ENCODE data around the gene GRWD1. TPM values are rescaled to one million over a fixed set of nuclear protein-coding genes. Genes with fewer than 3 reads are reported as not detected.
A peak's percentile ranks its signal among the peaks of the same experiment; 100 is the strongest.

Gene GRWD1
- total and polyA plus RNA-seq, 2 of the 13 experiments (the other 11 are each of a cell fraction or from before 2014, with no cell fraction given), result 10.8 to 46.6 TPM

- TF ChIP-seq, protein P1, sequence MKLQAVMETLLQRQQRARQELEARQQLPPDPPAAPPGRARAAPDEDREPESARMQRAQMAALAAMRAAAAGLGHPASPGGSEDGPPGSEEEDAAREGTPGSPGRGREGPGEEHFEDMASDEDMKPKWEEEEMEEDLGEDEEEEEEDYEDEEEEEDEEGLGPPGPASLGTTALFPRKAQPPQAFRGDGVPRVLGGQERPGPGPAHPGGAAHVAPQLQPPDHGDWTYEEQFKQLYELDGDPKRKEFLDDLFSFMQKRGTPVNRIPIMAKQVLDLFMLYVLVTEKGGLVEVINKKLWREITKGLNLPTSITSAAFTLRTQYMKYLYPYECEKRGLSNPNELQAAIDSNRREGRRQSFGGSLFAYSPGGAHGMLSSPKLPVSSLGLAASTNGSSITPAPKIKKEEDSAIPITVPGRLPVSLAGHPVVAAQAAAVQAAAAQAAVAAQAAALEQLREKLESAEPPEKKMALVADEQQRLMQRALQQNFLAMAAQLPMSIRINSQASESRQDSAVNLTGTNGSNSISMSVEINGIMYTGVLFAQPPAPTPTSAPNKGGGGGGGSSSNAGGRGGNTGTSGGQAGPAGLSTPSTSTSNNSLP (IDR thresholded peaks at IDR 0.05; ENCODE audit: low read depth, low read length), result peak; percentile 96
- 0 out of 2 replicates have a peak, but pooled peaks have one; percentile 29 for TF ChIP-seq CC2D1A (CRISPR knock-in tag; IDR thresholded peaks at IDR 0.05)
- TF ChIP-seq ZBTB8A (CRISPR knock-in tag; IDR thresholded peaks at IDR 0.05; ENCODE audit: borderline replicate concordance, low read depth), result peak; percentile 33; the same call in 1 of the 2 replicates
- TF ChIP-seq HOXA5 (CRISPR knock-in tag; IDR thresholded peaks at IDR 0.05), result no peak
- TF ChIP-seq HBP1 (CRISPR knock-in tag; IDR thresholded peaks at IDR 0.05; ENCODE audit: low read depth), result 0 out of 2 replicates have a peak, but pooled peaks have one; percentile 8
- TF ChIP-seq RXRB (CRISPR knock-in tag; IDR thresholded peaks at IDR 0.05; ENCODE audit: borderline replicate concordance), result 0 out of 2 replicates have a peak, but pooled peaks have one; percentile 18
- TF ChIP-seq ZNF543 (CRISPR knock-in tag; IDR thresholded peaks at IDR 0.05), result peak; percentile 75
- no peak for TF ChIP-seq MXD1 (CRISPR knock-in tag; IDR thresholded peaks at IDR 0.05)
- peak; percentile 87 for TF ChIP-seq TEAD3 (CRISPR knock-in tag; optimal IDR thresholded peaks at IDR 0.05; ENCODE audit: borderline replicate concordance)
- 0 out of 2 replicates have a peak, but pooled peaks have one; percentile 8 for TF ChIP-seq ERF (CRISPR knock-in tag; IDR thresholded peaks at IDR 0.05)
- TF ChIP-seq HMGXB4 (CRISPR knock-in tag; IDR thresholded peaks at IDR 0.05; ENCODE audit: borderline replicate concordance in 1 of 2, low read depth in 1 of 2), result peak; percentile 12 to 55; a peak in 2 of 4 replicates
Measured at GRCh38 chr19:48445256-48445605, 552 bp upstream of the GRWD1 start (continued).

All from HepG2 (cell line).